AG09309 (cell line): ENCODE results near the gene MPP1.

Experiments used
- DNase-seq: peaks from one replicate; pipeline ENCODE4 v3.0.0-alpha.2; 2010; ENCODE audit warnings: low read depth
- H3K4me3 ChIP-seq: 2 replicates; pipeline ENCODE4 v1.5.1; 2011; ENCODE audit warnings: mild to moderate bottlenecking, low read depth, low read length, moderate library complexity; ENCODE audit not compliant: control insufficient read depth
- TF ChIP-seq, protein P1 (sequence below): IDR thresholded peaks from 2 replicates; pipeline ENCODE4 v1.5.1; 2011; ENCODE audit warnings: mild to moderate bottlenecking, low read depth, low read length, inconsistent platforms; ENCODE audit not compliant: insufficient read depth, control insufficient read depth; ENCODE audit errors: missing control alignments

MPP1 gene

DNA sequence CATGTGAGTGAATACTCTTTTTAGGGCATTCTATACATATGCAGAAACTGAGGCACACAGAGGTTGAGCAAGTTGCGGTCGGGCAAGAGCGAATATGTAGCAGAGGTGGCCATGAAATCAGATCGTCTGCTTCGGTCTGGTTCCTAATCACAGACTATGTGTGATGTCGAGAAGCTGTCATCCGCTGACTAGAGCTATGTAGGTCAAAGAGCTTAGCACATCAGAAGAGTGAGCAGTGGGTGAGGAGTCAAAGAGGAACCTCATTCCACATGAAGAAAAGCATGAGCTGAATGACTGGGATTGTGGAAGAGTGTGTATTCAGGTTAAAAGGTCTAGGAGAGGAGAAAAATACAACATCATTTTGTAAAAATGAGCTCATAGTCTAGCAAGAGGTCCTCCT lies 73.4 kb downstream of the MPP1 start:
- TF ChIP-seq, protein P1, sequence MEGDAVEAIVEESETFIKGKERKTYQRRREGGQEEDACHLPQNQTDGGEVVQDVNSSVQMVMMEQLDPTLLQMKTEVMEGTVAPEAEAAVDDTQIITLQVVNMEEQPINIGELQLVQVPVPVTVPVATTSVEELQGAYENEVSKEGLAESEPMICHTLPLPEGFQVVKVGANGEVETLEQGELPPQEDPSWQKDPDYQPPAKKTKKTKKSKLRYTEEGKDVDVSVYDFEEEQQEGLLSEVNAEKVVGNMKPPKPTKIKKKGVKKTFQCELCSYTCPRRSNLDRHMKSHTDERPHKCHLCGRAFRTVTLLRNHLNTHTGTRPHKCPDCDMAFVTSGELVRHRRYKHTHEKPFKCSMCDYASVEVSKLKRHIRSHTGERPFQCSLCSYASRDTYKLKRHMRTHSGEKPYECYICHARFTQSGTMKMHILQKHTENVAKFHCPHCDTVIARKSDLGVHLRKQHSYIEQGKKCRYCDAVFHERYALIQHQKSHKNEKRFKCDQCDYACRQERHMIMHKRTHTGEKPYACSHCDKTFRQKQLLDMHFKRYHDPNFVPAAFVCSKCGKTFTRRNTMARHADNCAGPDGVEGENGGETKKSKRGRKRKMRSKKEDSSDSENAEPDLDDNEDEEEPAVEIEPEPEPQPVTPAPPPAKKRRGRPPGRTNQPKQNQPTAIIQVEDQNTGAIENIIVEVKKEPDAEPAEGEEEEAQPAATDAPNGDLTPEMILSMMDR, result no peak

DNA sequence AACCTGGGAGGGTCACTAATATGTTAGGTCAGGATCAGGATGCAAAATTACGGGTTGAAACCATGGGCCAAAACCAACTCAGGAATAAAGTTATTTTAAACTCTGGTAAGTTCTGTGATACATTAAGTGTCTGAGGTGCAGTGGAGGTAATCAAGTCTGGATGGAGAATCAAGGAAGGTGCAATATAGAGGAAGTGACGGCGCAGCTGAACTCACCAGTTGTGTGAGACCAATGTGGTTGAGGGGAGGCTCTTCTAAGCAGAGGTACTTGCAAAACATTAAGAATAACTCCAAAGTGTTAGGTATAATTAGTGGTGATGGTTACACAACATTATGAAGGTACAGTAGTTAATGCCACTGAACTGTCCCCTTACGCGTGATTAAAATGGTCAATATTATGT lies 74.1 kb downstream of the MPP1 start:
- TF ChIP-seq, protein P1, result no peak
- no peak for DNase-seq
- no peak overlapping the region for H3K4me3 ChIP-seq

More for the DNA sequence above, 73.4 kb downstream of the MPP1 start:
- no peak overlapping the region for H3K4me3 ChIP-seq
- DNase-seq, result no peak

DNA sequence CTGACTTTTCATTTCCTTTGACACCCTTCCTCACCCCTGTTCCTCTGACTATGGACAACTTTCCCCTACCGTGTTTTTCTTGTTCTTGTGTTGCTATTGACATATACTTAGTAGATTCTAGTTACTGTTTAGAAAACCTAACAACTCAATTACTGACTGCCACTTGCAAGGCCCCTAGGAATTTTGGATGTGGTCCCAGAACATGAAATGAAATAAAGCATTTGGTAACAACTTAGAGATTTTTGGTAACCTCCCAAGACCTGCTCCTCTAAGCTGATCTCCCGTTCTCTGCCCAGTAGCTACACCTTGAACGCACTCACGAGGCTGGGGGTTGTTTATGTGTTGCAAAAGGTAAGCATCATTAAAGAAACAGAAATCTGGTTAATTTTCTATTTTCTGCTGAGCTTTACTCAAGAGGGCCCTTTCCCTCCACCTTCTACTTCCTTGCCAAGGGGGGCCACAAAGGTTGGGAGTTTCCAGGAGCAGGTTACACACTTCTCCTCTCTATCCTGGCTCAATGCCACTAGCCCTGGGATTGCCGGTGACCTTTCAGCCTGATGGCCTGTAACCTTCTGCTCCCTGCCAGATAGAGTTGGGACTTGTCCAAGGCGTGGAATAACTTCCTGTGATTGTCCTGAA lies 74.9 kb downstream of the MPP1 start:
- H3K4me3 ChIP-seq, result no peak overlapping the region
- DNase-seq, result no peak
- TF ChIP-seq, protein P1, result no peak

DNA sequence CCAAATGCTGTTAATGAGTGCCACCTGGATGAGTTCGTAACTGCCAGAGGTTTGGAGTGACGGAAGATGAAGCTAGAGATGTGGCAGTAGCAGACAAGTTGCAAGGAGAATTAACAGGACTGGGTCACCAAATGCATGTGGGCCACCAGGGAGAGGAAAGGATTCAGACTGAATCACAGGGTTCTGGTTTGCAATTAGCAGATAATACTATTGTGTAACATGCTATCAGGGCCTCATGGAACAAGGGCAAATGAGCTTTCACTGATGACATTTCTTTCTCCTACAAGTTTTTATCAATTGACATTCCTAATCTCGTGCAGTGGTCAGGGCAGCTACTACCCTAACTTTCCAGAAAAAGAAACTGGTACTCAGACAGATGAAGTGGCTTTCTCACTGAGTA lies 75.8 kb downstream of the MPP1 start:
- TF ChIP-seq, protein P1, result no peak
- DNase-seq, result no peak
- no peak overlapping the region for H3K4me3 ChIP-seq
